K562 (cell line): ENCODE data around the gene HTR6. TPM values are rescaled to one million over a fixed set of nuclear protein-coding genes. Genes with fewer than 3 reads are reported as not detected.

Experiments
- NR2C1 ChIP-seq, 2 experiments: fragments of 450-650 bp; IDR thresholded peaks; 2 replicates each; pipeline ENCODE4 v1.6.1; 2017; ENCODE audit warnings: mild to moderate bottlenecking in 2 of 2, antibody characterized with exemption in 1 of 2, inconsistent platforms in 1 of 2, missing compliant biosample characterization in 1 of 2, missing genetic modification characterization in 1 of 2
- NR4A1 ChIP-seq, 2 experiments: fragments of 250-450 bp in 1 of 2; fragments of 450-650 bp in 1 of 2; sonication (Bioruptor Pico) in 1 of 2; IDR thresholded peaks; 2 replicates each; pipeline versions ENCODE4 v1.4.0 to v1.6.1; 2016 to 2020; ENCODE audit warnings: mild to moderate bottlenecking in 2 of 2, missing compliant biosample characterization in 1 of 2, missing genetic modification characterization in 1 of 2, moderate library complexity in 1 of 2
- RB1 ChIP-seq: fragments of 450-650 bp; IDR thresholded peaks from 2 replicates; pipeline ENCODE4 v1.6.1; 2017; ENCODE audit warnings: low read depth, mild to moderate bottlenecking
- SMARCA5 ChIP-seq: fragments of 450-650 bp; IDR thresholded peaks from 2 replicates; pipeline ENCODE4 v1.6.1; 2016
- TBP ChIP-seq: optimal IDR thresholded peaks from 2 replicates; pipeline ENCODE3; 2011; ENCODE audit warnings: low read depth, low read length, improper control_type of control experiment
- TSC22D4 ChIP-seq: fragments of 450-650 bp; IDR thresholded peaks from 2 replicates; pipeline ENCODE4 v1.6.1; 2016; ENCODE audit warnings: missing genetic modification characterization, missing biosample characterization, control low read depth
- ZBTB11 ChIP-seq, 3 experiments: fragments of 200-800 bp in 1 of 3; fragments of 250-450 bp in 1 of 3; fragments of 450-650 bp in 1 of 3; sonication (Bioruptor Pico) in 1 of 3; sonication (Bioruptor generic) in 1 of 3; formaldehyde crosslinking in 1 of 3; IDR thresholded peaks; 2 replicates each; pipeline versions ENCODE4 v1.6.1 to v1.8.0; 2016 to 2022; ENCODE audit warnings: mild to moderate bottlenecking in 2 of 3, missing genetic modification characterization in 2 of 3, missing compliant biosample characterization in 1 of 3, moderate library complexity in 1 of 3
- polyA plus RNA-seq, 8 experiments: library from polyadenylated mRNA; depleted of rRNA in 4 of 8; stranded (reverse) in 5 of 8; unstranded in 3 of 8; fragments of >200 nt; fragmentation: Nextera tagmentation in 2 of 8; fragmentation: Illumina TruSeq in 1 of 8; extraction: Ambion mirVana in 2 of 8; extraction: Trizol in 1 of 8; gene quantifications; 2 replicates each; pipeline versions ENCODE4 v1.2.1 to v1.2.3, GENCODE V29; 2011 to 2014; ENCODE audit warnings: inconsistent platforms in 1 of 8, missing spikeins in 1 of 8
- total RNA-seq, 7 experiments: library from RNA; depleted of rRNA in 6 of 7; stranded (reverse); fragments of >200 nt in 6 of 7; fragmentation: Illumina TruSeq in 2 of 7; extraction: Trizol in 2 of 7; gene quantifications; 2 replicates each; pipeline versions ENCODE4 v1.2.1 to v1.2.3, GENCODE V29; 2011 to 2021; ENCODE audit warnings: low replicate concordance in 1 of 7
- TF ChIP-seq, protein P1 (sequence below): fragments of 200-600 bp; sonication (generic); IDR thresholded peaks from one replicate; pipeline ENCODE4 v1.6.1; 2012; ENCODE audit warnings: mild to moderate bottlenecking, low read depth, low read length, inconsistent platforms

HTR6 gene
- total and polyA plus RNA-seq, 9 of the 15 experiments (the other 6 are each of a cell fraction or from before 2014, with no cell fraction given): not detected

DNA sequence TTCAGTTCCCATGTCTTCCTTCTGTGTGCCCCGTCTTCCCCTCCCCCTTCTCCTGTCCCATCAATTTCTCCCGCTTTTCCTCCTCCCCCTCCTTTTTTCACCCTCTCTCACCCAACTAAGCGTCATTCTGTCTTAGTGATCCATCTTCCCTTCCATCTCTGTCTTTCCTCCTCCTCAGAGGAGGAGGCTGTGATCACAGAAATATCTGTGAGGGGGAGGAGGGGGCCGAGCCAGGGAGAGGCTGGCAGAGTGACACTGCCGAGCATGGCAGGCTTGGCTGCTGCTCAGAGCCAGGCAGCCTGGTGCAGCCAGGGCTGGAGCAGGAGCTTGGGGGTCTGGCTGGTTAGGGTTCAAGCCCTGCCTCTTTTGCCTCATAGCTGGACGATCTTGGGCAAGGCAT is 7.6 kb downstream of the HTR6 start (continued):
- TF ChIP-seq ZBTB11 (CRISPR knock-in tag; IDR thresholded peaks at IDR 0.05) (no peak), RB1 (no peak), NR2C1 (IDR thresholded peaks at IDR 0.05) (no peak), NR2C1 (tag; IDR thresholded peaks at IDR 0.05) (no peak), TBP (no peak), SMARCA5 (no peak), TSC22D4 (no peak), NR4A1 (CRISPR knock-in tag; IDR thresholded peaks at IDR 0.05) (no peak), NR4A1 (tag; IDR thresholded peaks at IDR 0.05) (no peak)
- TF ChIP-seq, protein P1, sequence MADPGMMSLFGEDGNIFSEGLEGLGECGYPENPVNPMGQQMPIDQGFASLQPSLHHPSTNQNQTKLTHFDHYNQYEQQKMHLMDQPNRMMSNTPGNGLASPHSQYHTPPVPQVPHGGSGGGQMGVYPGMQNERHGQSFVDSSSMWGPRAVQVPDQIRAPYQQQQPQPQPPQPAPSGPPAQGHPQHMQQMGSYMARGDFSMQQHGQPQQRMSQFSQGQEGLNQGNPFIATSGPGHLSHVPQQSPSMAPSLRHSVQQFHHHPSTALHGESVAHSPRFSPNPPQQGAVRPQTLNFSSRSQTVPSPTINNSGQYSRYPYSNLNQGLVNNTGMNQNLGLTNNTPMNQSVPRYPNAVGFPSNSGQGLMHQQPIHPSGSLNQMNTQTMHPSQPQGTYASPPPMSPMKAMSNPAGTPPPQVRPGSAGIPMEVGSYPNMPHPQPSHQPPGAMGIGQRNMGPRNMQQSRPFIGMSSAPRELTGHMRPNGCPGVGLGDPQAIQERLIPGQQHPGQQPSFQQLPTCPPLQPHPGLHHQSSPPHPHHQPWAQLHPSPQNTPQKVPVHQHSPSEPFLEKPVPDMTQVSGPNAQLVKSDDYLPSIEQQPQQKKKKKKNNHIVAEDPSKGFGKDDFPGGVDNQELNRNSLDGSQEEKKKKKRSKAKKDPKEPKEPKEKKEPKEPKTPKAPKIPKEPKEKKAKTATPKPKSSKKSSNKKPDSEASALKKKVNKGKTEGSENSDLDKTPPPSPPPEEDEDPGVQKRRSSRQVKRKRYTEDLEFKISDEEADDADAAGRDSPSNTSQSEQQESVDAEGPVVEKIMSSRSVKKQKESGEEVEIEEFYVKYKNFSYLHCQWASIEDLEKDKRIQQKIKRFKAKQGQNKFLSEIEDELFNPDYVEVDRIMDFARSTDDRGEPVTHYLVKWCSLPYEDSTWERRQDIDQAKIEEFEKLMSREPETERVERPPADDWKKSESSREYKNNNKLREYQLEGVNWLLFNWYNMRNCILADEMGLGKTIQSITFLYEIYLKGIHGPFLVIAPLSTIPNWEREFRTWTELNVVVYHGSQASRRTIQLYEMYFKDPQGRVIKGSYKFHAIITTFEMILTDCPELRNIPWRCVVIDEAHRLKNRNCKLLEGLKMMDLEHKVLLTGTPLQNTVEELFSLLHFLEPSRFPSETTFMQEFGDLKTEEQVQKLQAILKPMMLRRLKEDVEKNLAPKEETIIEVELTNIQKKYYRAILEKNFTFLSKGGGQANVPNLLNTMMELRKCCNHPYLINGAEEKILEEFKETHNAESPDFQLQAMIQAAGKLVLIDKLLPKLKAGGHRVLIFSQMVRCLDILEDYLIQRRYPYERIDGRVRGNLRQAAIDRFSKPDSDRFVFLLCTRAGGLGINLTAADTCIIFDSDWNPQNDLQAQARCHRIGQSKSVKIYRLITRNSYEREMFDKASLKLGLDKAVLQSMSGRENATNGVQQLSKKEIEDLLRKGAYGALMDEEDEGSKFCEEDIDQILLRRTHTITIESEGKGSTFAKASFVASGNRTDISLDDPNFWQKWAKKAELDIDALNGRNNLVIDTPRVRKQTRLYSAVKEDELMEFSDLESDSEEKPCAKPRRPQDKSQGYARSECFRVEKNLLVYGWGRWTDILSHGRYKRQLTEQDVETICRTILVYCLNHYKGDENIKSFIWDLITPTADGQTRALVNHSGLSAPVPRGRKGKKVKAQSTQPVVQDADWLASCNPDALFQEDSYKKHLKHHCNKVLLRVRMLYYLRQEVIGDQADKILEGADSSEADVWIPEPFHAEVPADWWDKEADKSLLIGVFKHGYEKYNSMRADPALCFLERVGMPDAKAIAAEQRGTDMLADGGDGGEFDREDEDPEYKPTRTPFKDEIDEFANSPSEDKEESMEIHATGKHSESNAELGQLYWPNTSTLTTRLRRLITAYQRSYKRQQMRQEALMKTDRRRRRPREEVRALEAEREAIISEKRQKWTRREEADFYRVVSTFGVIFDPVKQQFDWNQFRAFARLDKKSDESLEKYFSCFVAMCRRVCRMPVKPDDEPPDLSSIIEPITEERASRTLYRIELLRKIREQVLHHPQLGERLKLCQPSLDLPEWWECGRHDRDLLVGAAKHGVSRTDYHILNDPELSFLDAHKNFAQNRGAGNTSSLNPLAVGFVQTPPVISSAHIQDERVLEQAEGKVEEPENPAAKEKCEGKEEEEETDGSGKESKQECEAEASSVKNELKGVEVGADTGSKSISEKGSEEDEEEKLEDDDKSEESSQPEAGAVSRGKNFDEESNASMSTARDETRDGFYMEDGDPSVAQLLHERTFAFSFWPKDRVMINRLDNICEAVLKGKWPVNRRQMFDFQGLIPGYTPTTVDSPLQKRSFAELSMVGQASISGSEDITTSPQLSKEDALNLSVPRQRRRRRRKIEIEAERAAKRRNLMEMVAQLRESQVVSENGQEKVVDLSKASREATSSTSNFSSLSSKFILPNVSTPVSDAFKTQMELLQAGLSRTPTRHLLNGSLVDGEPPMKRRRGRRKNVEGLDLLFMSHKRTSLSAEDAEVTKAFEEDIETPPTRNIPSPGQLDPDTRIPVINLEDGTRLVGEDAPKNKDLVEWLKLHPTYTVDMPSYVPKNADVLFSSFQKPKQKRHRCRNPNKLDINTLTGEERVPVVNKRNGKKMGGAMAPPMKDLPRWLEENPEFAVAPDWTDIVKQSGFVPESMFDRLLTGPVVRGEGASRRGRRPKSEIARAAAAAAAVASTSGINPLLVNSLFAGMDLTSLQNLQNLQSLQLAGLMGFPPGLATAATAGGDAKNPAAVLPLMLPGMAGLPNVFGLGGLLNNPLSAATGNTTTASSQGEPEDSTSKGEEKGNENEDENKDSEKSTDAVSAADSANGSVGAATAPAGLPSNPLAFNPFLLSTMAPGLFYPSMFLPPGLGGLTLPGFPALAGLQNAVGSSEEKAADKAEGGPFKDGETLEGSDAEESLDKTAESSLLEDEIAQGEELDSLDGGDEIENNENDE: no peak
